Heart left ventricle (tissue), 16 donors: ENCODE measurements around the gene PLEKHA7. TPM values are rescaled to one million over a fixed set of nuclear protein-coding genes. Genes with fewer than 3 reads are reported as not detected.

ENCODE experiments used
- ATAC-seq, 4 donors: fragments of 200-7000 bp; cut with Tn5 transposase; one replicate each; pipeline ENCODE4 v1.9.1; 2020 to 2022; ENCODE audit warnings: moderate library complexity in 4 of 4, mild to moderate bottlenecking in 3 of 4, moderate number of reproducible peaks in 1 of 4
- DNase-seq, 5 donors: peaks; one replicate each; pipeline ENCODE4 v3.0.0-alpha.2; 2020
- H3K27ac ChIP-seq, 12 donors: fragments of 200-600 bp; sonication (generic) in 4 of 12; one replicate each; pipeline versions ENCODE4 v1.5.0 to v1.8.0; 2016 to 2022; ENCODE audit warnings: mild to moderate bottlenecking in 2 of 12
- H3K27me3 ChIP-seq, 9 donors: fragments of 200-600 bp; sonication (generic) in 2 of 9; one replicate each; pipeline versions ENCODE4 v1.5.1 to v1.8.0; 2016 to 2022; ENCODE audit warnings: mild to moderate bottlenecking in 3 of 9
- H3K36me3 ChIP-seq, 9 donors: fragments of 200-600 bp; sonication (generic) in 2 of 9; one replicate each; pipeline versions ENCODE4 v1.5.0 to v1.8.0; 2018 to 2022; ENCODE audit warnings: mild to moderate bottlenecking in 2 of 9
- H3K4me1 ChIP-seq, 12 donors: fragments of 200-600 bp; sonication (generic) in 4 of 12; one replicate each; pipeline versions ENCODE4 v1.5.0 to v1.8.0; 2016 to 2022; ENCODE audit warnings: mild to moderate bottlenecking in 3 of 12
- H3K4me3 ChIP-seq, 12 donors: fragments of 200-600 bp; sonication (generic) in 4 of 12; one replicate each; pipeline versions ENCODE4 v1.5.0 to v1.8.0; 2017 to 2022; ENCODE audit warnings: mild to moderate bottlenecking in 9 of 12, moderate library complexity in 4 of 12
- H3K9me3 ChIP-seq, 12 donors: fragments of 200-600 bp; sonication (generic) in 4 of 12; one replicate each; pipeline versions ENCODE4 v1.5.0 to v1.8.0; 2016 to 2022; ENCODE audit warnings: mild to moderate bottlenecking in 1 of 12
- CTCF ChIP-seq, 12 donors: fragments of 200-600 bp; sonication (generic) in 4 of 12; IDR thresholded peaks; one replicate each; pipeline versions ENCODE4 v1.5.0 to v1.8.0; 2018 to 2022; ENCODE audit warnings: antibody characterized with exemption in 12 of 12, mild to moderate bottlenecking in 5 of 12
- POLR2A ChIP-seq, 2 donors: fragments of 450-650 bp; IDR thresholded peaks; one replicate each; pipeline ENCODE4 v1.6.1; 2017; ENCODE audit warnings: antibody characterized with exemption in 2 of 2, mild to moderate bottlenecking in 2 of 2, moderate library complexity in 2 of 2
- WGBS, 4 donors: extraction: QIAGEN DNeasy Blood & Tissue Kit in 2 of 4; methylation state at CpG; one replicate each; pipeline versions ENCODE4 v1.1.5 to v1.1.7; 2013 to 2018; 5-methylcytosine and 5-hydroxymethylcytosine counted together
- intact Hi-C, 10 donors: fragments of 100-400 bp; cut with DNase I; formaldehyde crosslinking; loops; one replicate each; pipeline versions ENCODE4 v1.11.1 to v1.14.2; 2022
- polyA plus RNA-seq, 2 donors: library from polyadenylated mRNA; stranded (reverse); fragments of 200-250 nt; gene quantifications; one replicate each; pipeline ENCODE4 v1.2.3, GENCODE V29; 2013
- total RNA-seq, 9 donors: library from RNA; depleted of rRNA in 2 of 9; stranded (reverse); fragments of >200 nt in 2 of 9; fragmentation: NEBNext Ultra II Directional in 3 of 9; extraction: Animal tissue kit (Norgen Biotek cat#: 25700) in 3 of 9; gene quantifications; one replicate each; pipeline versions ENCODE4 v1.1.0 to v1.2.4, GENCODE V29; 2016 to 2023
- donor health status: ischemic (EF 13 %, LVEDD 7.1; RV severe dilation, severe dysfunction).
- donor health status: healthy with polysubstance abuse.
- donor health status: DM: no; HTN: yes; CAD: no.
- donor health status: DM: no; HTN: no; CAD: no.
- donor health status: ischemic (EF 25% LVEDD 6.9; RV normal size, moderate dysfunction).
- donor health status: ischemic (EF 25% LVEDD 5.7; RV mildly dilated, moderate dysfunction).
- donor health status: healthy.
- donor health status: DM: yes; HTN: yes; CAD: no.
- donor health status: ischemic (EF 35%, LVEDD 5.7; RV mildly dilated, moderate dysfunction).
- donor health status: nonischemic (EF 11% LVEDD 7.7; RV severe dilation, severe dysfunction).
- donor health status: DM: yes; HTN: yes; CAD: no.
- donor health status: PGD.
- donor health status: ischemic (EF 29% LVEDD 5.4; RV normal size, mild dysfunction).
- donor health status: nonischemic (EF 23%, LVEDD 6.1; RV moderate dilation, normal function).

The PLEKHA7 gene
- total and polyA plus RNA-seq, 11 donors: 13.1 to 57.5 (median 23.5) TPM

DNA sequence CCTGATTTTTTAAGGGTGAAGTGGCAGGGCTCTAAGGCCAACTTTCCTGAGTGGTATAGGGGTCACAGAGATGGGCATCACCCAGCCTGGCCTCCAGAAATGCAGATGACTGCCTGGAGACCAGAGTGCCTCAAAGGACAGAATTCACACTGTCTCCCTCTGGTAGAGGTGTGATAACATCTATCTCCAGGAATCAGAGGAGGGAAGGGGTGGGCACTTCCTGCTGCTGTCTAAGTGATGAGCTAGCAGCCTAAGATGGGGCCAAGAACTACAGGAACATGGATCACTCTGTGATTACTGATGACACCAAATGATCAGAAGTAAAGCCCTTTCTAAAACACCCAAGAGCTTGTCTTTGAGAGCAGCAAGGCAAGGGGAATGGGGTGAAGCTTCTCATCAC is 213.8 kb downstream of the PLEKHA7 start:
- no peak for DNase-seq
- peaks cover 0 to 26% (median 0%) of the 10 kb centered on the region in 9 donors for H3K36me3 ChIP-seq
- no peak for ATAC-seq

GRCh38 chr11:16799890-16800289 is 214.3 kb downstream of the PLEKHA7 start:
- H3K27me3 ChIP-seq: no peaks in the 10 kb centered on the region
- H3K27ac ChIP-seq: no peak overlapping the region
- no peaks in the 10 kb centered on the region for H3K9me3 ChIP-seq
- DNase-seq (no peak), ATAC-seq (no peak)
- peaks cover 0 to 26% (median 0%) of the 10 kb centered on the region in 9 donors for H3K36me3 ChIP-seq
- TF ChIP-seq CTCF (IDR thresholded peaks at IDR 0.05) (no peak), POLR2A (IDR thresholded peaks at IDR 0.05) (no peak)
- H3K4me3 ChIP-seq: no peak overlapping the region
- intact Hi-C loops: no loop called here
- H3K4me1 ChIP-seq: peaks cover 0 to 57% (median 19%) of the 10 kb centered on the region in 12 donors

More for the DNA sequence above, 213.8 kb downstream of the PLEKHA7 start:
- no peak overlapping the region for H3K4me3 ChIP-seq
- intact Hi-C loops: no loop called here
- H3K4me1 ChIP-seq: peaks cover 0 to 61% (median 24%) of the 10 kb centered on the region in 12 donors
- H3K27ac ChIP-seq: no peak overlapping the region
- H3K9me3 ChIP-seq: no peaks in the 10 kb centered on the region
- TF ChIP-seq POLR2A (IDR thresholded peaks at IDR 0.05): no peak
- no peak for TF ChIP-seq CTCF (IDR thresholded peaks at IDR 0.05)
- no peaks in the 10 kb centered on the region for H3K27me3 ChIP-seq

DNA sequence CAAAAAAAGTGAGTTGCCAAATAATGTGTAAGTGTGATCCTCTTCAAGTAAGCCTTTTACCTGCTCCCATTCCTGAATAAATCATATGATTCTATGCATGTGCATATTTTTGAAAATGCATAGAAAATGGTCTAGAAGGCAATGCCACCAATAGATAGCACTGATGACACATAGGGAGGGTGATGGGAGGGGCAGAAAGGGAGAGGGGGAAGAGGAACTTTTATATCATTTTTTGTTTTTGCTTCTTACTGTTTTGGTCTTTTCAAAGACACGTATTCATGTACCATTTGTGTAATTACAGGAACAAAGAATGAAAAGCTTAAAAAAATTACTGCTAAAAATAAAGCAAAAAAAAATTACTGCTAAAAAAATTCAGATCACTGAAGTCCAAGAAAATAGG is 215.0 kb downstream of the PLEKHA7 start:
- WGBS, 4 donors: 75 to 84% (median 78%) methylated on average over 1 of the region's 1 CpG
- TF ChIP-seq CTCF (IDR thresholded peaks at IDR 0.05) (no peak), POLR2A (IDR thresholded peaks at IDR 0.05) (no peak)

DNA sequence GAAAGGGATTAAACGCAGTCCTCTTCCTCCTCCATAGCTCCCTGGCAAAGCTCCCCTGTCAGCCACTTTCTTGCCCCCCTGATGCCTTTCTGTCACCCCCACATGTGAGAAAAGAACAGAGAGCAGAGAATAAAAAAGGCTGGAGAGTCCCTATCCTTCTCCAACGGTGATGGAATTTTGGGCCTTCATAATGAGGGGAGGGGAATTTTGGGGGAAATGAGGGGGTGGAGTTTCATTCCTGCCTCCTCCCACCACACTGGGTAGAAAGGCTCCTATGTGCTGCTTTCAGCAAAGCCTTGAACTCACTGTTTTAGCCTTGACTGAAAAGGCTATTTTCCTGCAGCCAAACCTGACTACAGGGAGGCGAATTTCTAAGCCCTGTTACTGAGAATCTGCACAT is 216.4 kb downstream of the PLEKHA7 start:
- Histone ChIP-seq H3K9me3 (no peaks in the 10 kb centered on the region), H3K4me3 (no peak overlapping the region), H3K4me1 (peaks cover 0 to 53% (median 12%) of the 10 kb centered on the region in 12 donors), H3K27me3 (no peaks in the 10 kb centered on the region), H3K36me3 (peaks cover 0 to 36% (median 0%) of the 10 kb centered on the region in 9 donors), H3K27ac (no peak overlapping the region)
- intact Hi-C loops: no loop called here
- DNase-seq (no peak), ATAC-seq (no peak)
- 54 to 69% (median 65%) methylated on average over 3 of the region's 3 CpGs for WGBS, 4 donors
- TF ChIP-seq CTCF (IDR thresholded peaks at IDR 0.05) (no peak), POLR2A (IDR thresholded peaks at IDR 0.05) (no peak)

More for the DNA sequence above, 215.0 kb downstream of the PLEKHA7 start:
- H3K4me1 ChIP-seq: peaks cover 0 to 52% (median 13%) of the 10 kb centered on the region in 12 donors
- peaks cover 0 to 29% (median 0%) of the 10 kb centered on the region in 9 donors for H3K36me3 ChIP-seq
- ATAC-seq: no peak
- H3K9me3 ChIP-seq: no peaks in the 10 kb centered on the region
- no peak overlapping the region for H3K4me3 ChIP-seq
- H3K27ac ChIP-seq: no peak overlapping the region
- DNase-seq: no peak
- intact Hi-C loops: no loop called here
- no peaks in the 10 kb centered on the region for H3K27me3 ChIP-seq
